Panc1 (cell line): ENCODE measurements around the gene SLC4A4.

Experiments used
- CTCF ChIP-seq: fragments of 450-650 bp; IDR thresholded peaks from 2 replicates; pipeline ENCODE4 v1.5.1; 2017; ENCODE audit warnings: mild to moderate bottlenecking
- SIN3A ChIP-seq: IDR thresholded peaks from 2 replicates; pipeline ENCODE4 v1.6.1; 2012; ENCODE audit warnings: low read depth, mild to moderate bottlenecking, low read length, moderate library complexity, borderline replicate concordance; ENCODE audit not compliant: insufficient read depth

GRCh38 chr4:71468116-71468710, 129.4 kb downstream of the SLC4A4 start:
- TF ChIP-seq CTCF, result no peak
- TF ChIP-seq SIN3A, result no peak
